IPS DF 4.7 (cell line): ENCODE data around the gene TXNRD2.

Experiments used
- DNase-seq: peaks from one replicate; pipeline ENCODE4 v3.0.0-alpha.2; 2013; ENCODE audit warnings: low spot score; ENCODE audit errors: extremely low read depth

Gene TXNRD2

DNA sequence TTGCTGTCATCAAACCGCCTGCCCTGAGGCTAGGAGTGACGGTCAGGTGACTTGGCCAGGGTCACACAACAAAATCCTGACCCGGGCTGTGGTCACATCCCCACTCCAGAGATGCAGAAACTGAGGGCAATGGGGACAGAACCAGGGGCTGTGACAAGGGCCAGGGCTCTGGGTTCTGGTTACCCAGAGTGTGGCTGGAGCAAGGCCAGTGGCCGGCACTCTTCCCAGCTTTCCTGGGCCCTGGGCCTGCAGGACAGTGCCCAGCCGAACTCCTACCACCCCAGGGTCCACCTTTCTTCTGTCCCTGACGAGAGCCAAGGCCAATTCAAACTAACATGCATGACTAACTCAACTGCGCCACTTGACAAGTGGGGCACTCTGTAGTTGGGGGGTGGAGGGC lies 39.1 kb upstream of the TXNRD2 start:
- no peak for DNase-seq

GRCh38 chr22:19979712-19980493 lies 38.3 kb upstream of the TXNRD2 start:
- no peak for DNase-seq

DNA sequence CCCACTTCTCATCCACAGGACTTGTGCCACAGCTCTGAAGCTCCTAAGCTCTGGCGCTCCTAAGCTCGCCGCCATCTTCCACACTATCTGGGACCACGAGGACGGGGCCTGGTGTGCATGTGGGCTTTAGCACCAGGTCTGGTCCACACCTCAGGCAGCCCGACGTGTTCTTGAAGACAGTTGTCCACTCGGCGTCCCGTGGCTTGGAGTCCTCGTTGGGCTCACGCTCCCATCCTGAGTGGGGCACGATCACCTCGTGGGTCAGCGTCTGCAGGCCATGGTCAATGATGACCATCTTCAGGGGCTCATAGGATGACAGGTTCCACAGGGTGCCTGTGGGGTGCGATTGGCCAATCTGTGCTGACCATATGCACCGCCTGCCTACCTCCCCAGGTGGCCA lies 37.1 kb upstream of the TXNRD2 start:
- DNase-seq = no peak

- no peak for DNase-seq
Observed at GRCh38 chr22:19977296-19978243, 36.0 kb upstream of the TXNRD2 start.

- DNase-seq = no peak
Observed at GRCh38 chr22:19976671-19977070, 35.1 kb upstream of the TXNRD2 start.

DNA sequence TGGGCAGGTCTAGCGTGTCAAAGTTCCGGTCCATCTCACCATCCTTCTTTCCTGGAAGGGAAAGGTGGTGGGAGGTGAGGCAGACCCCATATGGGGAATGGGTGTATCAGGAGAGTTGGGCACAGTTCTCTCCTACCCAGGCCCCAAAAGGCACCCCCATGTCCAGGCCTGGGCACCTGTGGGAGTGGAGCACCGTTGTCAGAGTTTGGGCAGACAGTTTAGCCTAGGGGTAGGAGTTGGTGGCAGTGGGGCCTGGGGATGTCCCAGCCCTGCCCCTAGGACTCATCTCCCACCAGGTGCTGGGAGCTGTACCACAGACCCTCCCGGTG lies 34.1 kb upstream of the TXNRD2 start:
- DNase-seq = no peak

- no peak for DNase-seq
Observed at GRCh38 chr22:19974935-19975706, 33.5 kb upstream of the TXNRD2 start.

GRCh38 chr22:19974268-19974861 lies 32.7 kb upstream of the TXNRD2 start:
- DNase-seq = no peak

- DNase-seq = no peak
Observed at GRCh38 chr22:19973551-19974267, 32.1 kb upstream of the TXNRD2 start.

DNA sequence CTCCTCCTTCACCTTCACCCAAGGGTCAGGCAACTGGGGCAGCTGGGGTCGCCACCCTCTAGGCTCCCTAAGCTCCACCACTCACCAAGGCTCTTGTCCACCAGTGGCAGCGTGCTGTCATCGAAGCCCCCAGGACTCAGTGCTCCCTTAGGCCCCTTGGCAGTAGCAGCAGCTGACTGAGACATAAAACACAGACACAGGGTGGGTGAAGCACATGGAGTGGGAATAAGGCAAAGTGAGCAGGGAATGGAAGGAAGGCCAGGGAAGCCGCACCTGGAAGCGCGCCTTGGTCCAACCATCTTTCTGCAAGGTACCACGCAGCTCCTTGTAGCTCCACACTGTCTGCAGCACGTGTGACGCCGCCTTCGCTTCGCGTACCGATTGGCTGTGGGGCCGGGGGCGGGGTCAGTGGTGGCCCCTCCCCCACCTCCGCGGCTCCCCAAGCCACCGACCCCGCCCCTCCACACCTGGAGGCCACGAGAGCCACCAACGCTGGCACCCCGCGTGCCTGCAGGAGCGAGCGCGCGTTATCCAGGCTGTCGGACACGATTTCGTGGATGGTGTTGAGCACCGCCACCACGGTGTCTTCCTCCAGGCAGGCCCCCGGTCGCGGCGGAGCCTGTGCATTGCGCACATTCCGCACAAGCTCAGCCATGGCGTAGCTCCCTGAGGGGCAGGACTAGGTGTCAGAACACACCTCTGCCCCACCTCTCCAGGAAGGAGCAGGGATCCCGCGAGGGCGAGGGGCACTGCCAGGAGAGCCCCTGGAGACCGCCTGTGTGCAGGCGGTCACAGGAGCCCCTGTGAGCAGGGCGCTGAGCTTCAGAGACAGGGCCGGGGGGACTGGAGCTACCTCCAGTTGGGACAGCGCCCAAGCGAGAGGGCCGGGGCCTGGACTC lies 31.3 kb upstream of the TXNRD2 start:
- DNase-seq = no peak

- DNase-seq = no peak
Observed at GRCh38 chr22:19972251-19972650, 30.6 kb upstream of the TXNRD2 start.

DNA sequence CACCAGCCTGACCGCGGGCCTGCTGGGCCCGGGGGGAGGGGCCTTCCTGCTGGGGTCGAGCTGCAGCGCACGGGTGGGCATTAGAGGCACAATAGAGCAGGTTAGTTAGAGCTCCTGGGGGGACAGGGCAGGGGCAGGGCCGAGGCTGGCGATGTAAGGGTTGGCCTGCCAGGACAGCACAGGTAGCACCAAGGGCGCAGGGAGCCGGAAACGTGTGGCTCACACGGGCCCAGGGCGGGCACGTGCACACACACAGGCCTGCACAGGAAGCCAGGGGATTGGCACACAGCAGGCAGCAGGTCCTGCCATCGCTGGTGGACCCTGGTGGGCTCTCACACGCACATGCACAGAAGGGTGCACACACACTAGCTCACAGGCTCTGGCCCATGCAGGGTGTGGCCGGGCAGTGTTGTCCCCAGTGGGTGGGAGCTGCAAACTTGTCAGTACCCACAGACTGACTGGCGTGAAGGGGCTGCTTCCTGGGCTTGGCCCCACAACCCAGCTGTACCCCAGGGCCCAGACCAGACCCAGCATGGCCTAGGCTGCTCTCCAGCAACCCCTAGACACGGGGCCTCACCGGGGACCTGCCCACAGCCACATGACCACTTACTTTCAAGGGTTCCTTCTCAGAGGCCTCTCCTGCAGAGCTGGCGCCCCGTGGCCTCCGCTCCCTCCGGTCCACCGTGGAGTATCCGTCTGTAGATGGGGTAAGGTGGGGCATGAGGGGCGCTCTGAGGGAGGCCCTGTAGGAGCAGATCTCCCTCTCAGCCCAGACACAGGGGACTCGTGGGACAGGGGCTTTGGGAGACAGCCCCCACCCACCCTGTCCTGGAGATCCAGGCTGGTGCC lies 29.9 kb upstream of the TXNRD2 start:
- no peak for DNase-seq

- no peak for DNase-seq
Observed at GRCh38 chr22:19970479-19971275, 29.1 kb upstream of the TXNRD2 start.

DNA sequence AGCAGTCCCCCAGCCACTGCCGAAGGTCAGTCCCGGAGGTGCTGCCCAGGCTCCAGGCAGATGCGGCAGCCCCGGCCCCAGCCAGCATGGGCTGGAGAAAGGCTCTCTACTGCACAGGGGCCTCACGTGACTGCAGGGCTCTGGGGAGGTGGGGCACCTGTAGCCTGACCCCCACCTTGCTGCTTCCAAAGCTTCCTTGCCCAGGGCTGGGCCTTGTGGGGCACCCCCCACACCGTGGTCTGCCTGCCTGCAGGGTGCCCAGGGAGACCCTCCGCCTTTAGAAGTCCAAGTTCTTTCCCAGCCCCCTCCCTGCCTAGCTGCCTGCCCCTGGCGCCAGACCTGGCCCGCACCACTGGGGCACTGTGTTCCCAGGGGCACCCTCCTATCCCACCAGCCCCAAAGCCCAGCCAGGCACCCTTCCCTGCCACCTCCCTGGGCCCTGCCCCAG lies 28.4 kb upstream of the TXNRD2 start:
- no peak for DNase-seq

- no peak for DNase-seq
Observed at GRCh38 chr22:19969141-19969928, 27.7 kb upstream of the TXNRD2 start.

GRCh38 chr22:19968450-19968891 lies 26.9 kb upstream of the TXNRD2 start:
- DNase-seq = no peak

- DNase-seq = no peak
Observed at GRCh38 chr22:19967850-19968449, 26.3 kb upstream of the TXNRD2 start.
